Karpas-422 (cell line): ENCODE measurements around the gene TMEM120A. TPM values are rescaled to one million over a fixed set of nuclear protein-coding genes. Genes with fewer than 3 reads are reported as not detected.

Experiments
- DNase-seq: peaks from one replicate; pipeline ENCODE4 v3.0.0-alpha.2; 2015
- H2AFZ ChIP-seq: fragments of 200-600 bp; sonication (generic); 2 replicates; pipeline ENCODE4 v1.6.1; 2014; ENCODE audit warnings: antibody characterized with exemption, low read length, mixed read lengths
- H3K27ac ChIP-seq: fragments of 200-600 bp; sonication (generic); 2 replicates; pipeline ENCODE4 v1.5.1; 2014; ENCODE audit warnings: mild to moderate bottlenecking, low read length, moderate library complexity
- H3K27me3 ChIP-seq: fragments of 200-600 bp; sonication (generic); 2 replicates; pipeline ENCODE4 v1.6.1; 2014; ENCODE audit warnings: low read length, mixed read lengths
- H3K36me3 ChIP-seq: fragments of 200-600 bp; sonication (generic); 2 replicates; pipeline ENCODE4 v1.6.1; 2014; ENCODE audit warnings: low read length, mixed read lengths; ENCODE audit not compliant: insufficient read depth
- H3K4me1 ChIP-seq: fragments of 200-600 bp; sonication (generic); 2 replicates; pipeline ENCODE4 v1.6.1; 2014; ENCODE audit warnings: mild to moderate bottlenecking, low read length, mixed read lengths
- H3K4me2 ChIP-seq: fragments of 200-600 bp; sonication (generic); 2 replicates; pipeline ENCODE4 v1.6.1; 2014; ENCODE audit warnings: low read length, low read depth, mild to moderate bottlenecking; ENCODE audit not compliant: poor library complexity, severe bottlenecking
- H3K4me3 ChIP-seq: fragments of 200-600 bp; sonication (generic); 2 replicates; pipeline ENCODE4 v1.5.1; 2014; ENCODE audit warnings: mild to moderate bottlenecking, antibody characterized with exemption, low read length, mixed read lengths
- H3K79me2 ChIP-seq: fragments of 200-600 bp; sonication (generic); 2 replicates; pipeline ENCODE4 v1.6.1; 2014; ENCODE audit warnings: mild to moderate bottlenecking, low read length, mixed read lengths
- H3K9ac ChIP-seq: fragments of 200-600 bp; sonication (generic); 2 replicates; pipeline ENCODE4 v1.6.0; 2014; ENCODE audit warnings: low read length
- H3K9me2 ChIP-seq: fragments of 200-600 bp; sonication (generic), shearing (Covaris generic); replicated peaks from 2 replicates; pipeline ENCODE4 v1.6.0; 2014; ENCODE audit warnings: mild to moderate bottlenecking, low read length, moderate library complexity; ENCODE audit not compliant: insufficient read depth
- H3K9me3 ChIP-seq: fragments of 300-700, 200-600 bp; sonication (generic); 2 replicates; pipeline ENCODE4 v1.6.1; 2014; ENCODE audit warnings: low read length, mixed read lengths
- H4K20me1 ChIP-seq: fragments of 200-600 bp; sonication (generic); 2 replicates; pipeline ENCODE4 v1.6.1; 2014; ENCODE audit warnings: mild to moderate bottlenecking, antibody characterized with exemption, low read length, low read depth; ENCODE audit not compliant: insufficient read depth
- total RNA-seq: library from RNA; depleted of rRNA; stranded (reverse); fragments of >200 nt; shearing (Covaris generic); gene quantifications from 2 replicates; pipeline ENCODE4 v1.2.3, GENCODE V29; 2014; ENCODE audit warnings: low replicate concordance

Gene TMEM120A
- total RNA-seq, 1 experiment from 2014 or later = 35.6 TPM

DNA sequence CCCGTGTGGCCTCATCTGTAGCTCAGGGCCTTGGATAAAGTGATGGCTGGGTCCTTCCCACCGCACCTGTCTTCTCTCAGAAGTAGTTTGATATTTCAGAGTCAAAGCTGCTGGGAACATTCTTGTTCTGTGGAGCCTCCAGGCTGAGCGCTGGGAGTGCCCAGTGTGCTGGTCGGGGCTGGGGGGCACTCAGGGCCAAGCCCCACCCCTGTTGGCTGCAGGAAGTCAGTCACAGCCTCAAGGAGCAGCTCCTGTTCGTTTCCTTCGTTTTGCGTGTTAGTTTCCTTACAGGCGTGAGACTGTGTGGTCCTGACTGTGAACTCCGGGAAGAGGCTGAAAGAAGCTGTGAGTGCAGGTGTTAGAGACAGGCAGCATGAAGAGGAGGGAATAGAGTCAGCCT is 46.2 kb downstream of the TMEM120A start:
- no peaks in the 10 kb centered on the region for H3K27me3 ChIP-seq
- no peaks in the 10 kb centered on the region for H4K20me1 ChIP-seq
- DNase-seq = no peak
- no peak overlapping the region for H3K4me2 ChIP-seq
- no peaks in the 10 kb centered on the region for H3K9me2 ChIP-seq
- no peak overlapping the region for H2AFZ ChIP-seq
- 0 out of 2 replicates have a peak, but pooled peaks cover 2% of the 10 kb centered on the region for H3K79me2 ChIP-seq
- H3K4me3 ChIP-seq = no peak overlapping the region
- no peaks in the 10 kb centered on the region for H3K9me3 ChIP-seq
- H3K27ac ChIP-seq = no peak overlapping the region
- H3K4me1 ChIP-seq = no peaks in the 10 kb centered on the region
- H3K9ac ChIP-seq = no peak overlapping the region
- H3K36me3 ChIP-seq = no peaks in the 10 kb centered on the region

- Histone ChIP-seq H3K27ac (no peak overlapping the region), H3K4me1 (no peaks in the 10 kb centered on the region), H2AFZ (no peak overlapping the region), H4K20me1 (no peaks in the 10 kb centered on the region), H3K4me3 (no peak overlapping the region), H3K4me2 (no peak overlapping the region), H3K27me3 (no peaks in the 10 kb centered on the region), H3K9me2 (no peaks in the 10 kb centered on the region), H3K36me3 (no peaks in the 10 kb centered on the region), H3K79me2 (0 out of 2 replicates have a peak, but pooled peaks cover 2% of the 10 kb centered on the region), H3K9me3 (no peaks in the 10 kb centered on the region), H3K9ac (no peak overlapping the region)
- DNase-seq = no peak
These were observed 48.1 kb downstream of the TMEM120A start for GRCh38 chr7:75946207-75946855.

- no peak overlapping the region for H3K4me2 ChIP-seq
- no peak overlapping the region for H3K27ac ChIP-seq
- H3K4me1 ChIP-seq = no peaks in the 10 kb centered on the region
- no peaks in the 10 kb centered on the region for H3K36me3 ChIP-seq
- H3K9me3 ChIP-seq = no peaks in the 10 kb centered on the region
- H2AFZ ChIP-seq = no peak overlapping the region
- 0 out of 2 replicates have a peak, but pooled peaks cover 2% of the 10 kb centered on the region for H3K79me2 ChIP-seq
- DNase-seq = no peak
- no peaks in the 10 kb centered on the region for H4K20me1 ChIP-seq
- no peak overlapping the region for H3K4me3 ChIP-seq
- H3K27me3 ChIP-seq = no peaks in the 10 kb centered on the region
- H3K9ac ChIP-seq = no peak overlapping the region
- H3K9me2 ChIP-seq = no peaks in the 10 kb centered on the region
These were observed 48.9 kb downstream of the TMEM120A start for GRCh38 chr7:75945297-75946168.

DNA sequence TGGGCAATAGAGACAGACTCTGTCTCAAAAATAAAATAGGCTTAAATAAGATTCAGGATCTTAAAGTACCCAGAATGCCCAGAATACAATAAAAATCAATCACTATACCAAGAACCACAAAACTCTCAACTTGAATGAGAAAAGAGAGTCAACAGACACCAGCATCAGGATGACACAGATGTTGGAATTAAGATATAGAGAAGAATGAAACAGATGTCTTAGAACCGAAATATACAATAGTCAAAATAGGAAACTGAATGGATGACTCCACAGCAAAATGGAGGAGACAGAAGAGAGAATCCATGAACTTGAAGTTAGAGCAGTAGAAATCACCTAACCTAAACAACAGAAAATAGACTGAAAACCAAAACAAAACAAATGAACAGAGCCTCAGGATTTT is 49.9 kb downstream of the TMEM120A start:
- no peak for DNase-seq
- Histone ChIP-seq H2AFZ (no peak overlapping the region), H3K9ac (no peak overlapping the region), H3K4me1 (no peaks in the 10 kb centered on the region), H3K27me3 (no peaks in the 10 kb centered on the region), H3K79me2 (0 out of 2 replicates have a peak, but pooled peaks cover 2% of the 10 kb centered on the region), H3K4me2 (no peak overlapping the region), H3K4me3 (no peak overlapping the region), H3K36me3 (no peaks in the 10 kb centered on the region), H3K9me3 (no peaks in the 10 kb centered on the region), H3K27ac (no peak overlapping the region), H4K20me1 (no peaks in the 10 kb centered on the region), H3K9me2 (no peaks in the 10 kb centered on the region)

DNA sequence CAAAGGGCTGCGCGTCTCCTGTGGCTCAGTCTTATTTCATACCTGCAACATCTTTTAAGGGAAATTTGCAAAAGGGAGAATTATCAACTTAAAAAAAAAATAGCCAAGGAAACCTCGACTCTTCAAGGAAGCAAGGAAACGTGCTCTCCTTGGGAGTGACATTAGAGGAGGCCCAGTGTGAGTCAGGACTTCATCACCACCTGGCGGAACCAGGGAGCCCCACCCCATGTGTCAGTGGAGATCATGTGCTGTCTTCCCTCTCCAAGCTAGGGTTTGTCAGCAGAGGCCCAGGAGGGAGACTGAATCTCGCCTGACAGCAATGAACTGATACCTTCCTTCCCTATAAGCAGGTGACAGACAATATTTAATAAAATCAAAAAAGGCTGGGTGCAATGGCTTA is 50.5 kb downstream of the TMEM120A start:
- Histone ChIP-seq H4K20me1 (no peaks in the 10 kb centered on the region), H3K4me3 (no peak overlapping the region), H3K4me2 (no peak overlapping the region), H3K9ac (no peak overlapping the region), H3K36me3 (no peaks in the 10 kb centered on the region), H3K79me2 (0 out of 2 replicates have a peak, but pooled peaks cover 2% of the 10 kb centered on the region), H3K27ac (no peak overlapping the region), H3K4me1 (no peaks in the 10 kb centered on the region), H2AFZ (no peak overlapping the region), H3K27me3 (no peaks in the 10 kb centered on the region), H3K9me3 (no peaks in the 10 kb centered on the region), H3K9me2 (no peaks in the 10 kb centered on the region)
- DNase-seq = no peak

DNA sequence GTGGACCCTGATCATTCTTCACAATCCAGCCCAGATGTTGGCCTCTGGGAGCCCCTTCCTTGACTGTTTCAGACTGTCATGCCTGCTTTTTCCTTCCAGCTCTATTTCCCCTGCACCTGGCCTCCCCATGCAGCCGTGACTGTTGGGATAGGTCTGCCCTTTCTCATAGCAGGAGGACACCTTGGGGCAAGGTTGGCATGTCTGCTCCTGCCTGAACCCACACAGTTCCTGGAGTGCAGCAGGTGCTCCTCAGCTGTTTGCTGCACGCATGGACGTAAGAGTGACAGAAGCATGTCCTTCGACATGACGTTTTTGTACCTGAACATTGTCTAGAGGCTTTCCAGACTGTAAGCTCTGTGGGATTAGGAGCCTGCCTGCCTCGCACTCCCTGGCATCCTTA is 55.5 kb downstream of the TMEM120A start:
- H2AFZ ChIP-seq = no peak overlapping the region
- H3K27ac ChIP-seq = no peak overlapping the region
- no peaks in the 10 kb centered on the region for H3K9me2 ChIP-seq
- H4K20me1 ChIP-seq = 0 out of 2 replicates have a peak, but pooled peaks cover 3% of the 10 kb centered on the region
- DNase-seq = no peak
- no peak overlapping the region for H3K9ac ChIP-seq
- H3K79me2 ChIP-seq = no peaks in the 10 kb centered on the region
- H3K36me3 ChIP-seq = no peaks in the 10 kb centered on the region
- no peak overlapping the region for H3K4me3 ChIP-seq
- no peaks in the 10 kb centered on the region for H3K27me3 ChIP-seq
- no peak overlapping the region for H3K4me2 ChIP-seq
- H3K9me3 ChIP-seq = no peaks in the 10 kb centered on the region
- H3K4me1 ChIP-seq = no peaks in the 10 kb centered on the region

- H3K9ac ChIP-seq = no peak overlapping the region
- no peaks in the 10 kb centered on the region for H3K27me3 ChIP-seq
- H3K4me3 ChIP-seq = no peak overlapping the region
- H3K4me2 ChIP-seq = no peak overlapping the region
- H3K9me2 ChIP-seq = no peaks in the 10 kb centered on the region
- H3K4me1 ChIP-seq = no peaks in the 10 kb centered on the region
- no peaks in the 10 kb centered on the region for H3K9me3 ChIP-seq
- DNase-seq = no peak
- H2AFZ ChIP-seq = no peak overlapping the region
- no peaks in the 10 kb centered on the region for H3K36me3 ChIP-seq
- 0 out of 2 replicates have a peak, but pooled peaks cover 3% of the 10 kb centered on the region for H4K20me1 ChIP-seq
- no peak overlapping the region for H3K27ac ChIP-seq
- H3K79me2 ChIP-seq = peaks cover 3% of the 10 kb centered on the region; the same call in 1 of the 2 replicates
These were observed 56.2 kb downstream of the TMEM120A start for GRCh38 chr7:75937958-75938786.
